ENCODE measurements around the gene TTC39C.
"Not testable (repeated sequence)": the region's sequence is repeated elsewhere in the genome, so short reads cannot be mapped to it uniquely, and the experiment has no call there.

The TTC39C gene

DNA sequence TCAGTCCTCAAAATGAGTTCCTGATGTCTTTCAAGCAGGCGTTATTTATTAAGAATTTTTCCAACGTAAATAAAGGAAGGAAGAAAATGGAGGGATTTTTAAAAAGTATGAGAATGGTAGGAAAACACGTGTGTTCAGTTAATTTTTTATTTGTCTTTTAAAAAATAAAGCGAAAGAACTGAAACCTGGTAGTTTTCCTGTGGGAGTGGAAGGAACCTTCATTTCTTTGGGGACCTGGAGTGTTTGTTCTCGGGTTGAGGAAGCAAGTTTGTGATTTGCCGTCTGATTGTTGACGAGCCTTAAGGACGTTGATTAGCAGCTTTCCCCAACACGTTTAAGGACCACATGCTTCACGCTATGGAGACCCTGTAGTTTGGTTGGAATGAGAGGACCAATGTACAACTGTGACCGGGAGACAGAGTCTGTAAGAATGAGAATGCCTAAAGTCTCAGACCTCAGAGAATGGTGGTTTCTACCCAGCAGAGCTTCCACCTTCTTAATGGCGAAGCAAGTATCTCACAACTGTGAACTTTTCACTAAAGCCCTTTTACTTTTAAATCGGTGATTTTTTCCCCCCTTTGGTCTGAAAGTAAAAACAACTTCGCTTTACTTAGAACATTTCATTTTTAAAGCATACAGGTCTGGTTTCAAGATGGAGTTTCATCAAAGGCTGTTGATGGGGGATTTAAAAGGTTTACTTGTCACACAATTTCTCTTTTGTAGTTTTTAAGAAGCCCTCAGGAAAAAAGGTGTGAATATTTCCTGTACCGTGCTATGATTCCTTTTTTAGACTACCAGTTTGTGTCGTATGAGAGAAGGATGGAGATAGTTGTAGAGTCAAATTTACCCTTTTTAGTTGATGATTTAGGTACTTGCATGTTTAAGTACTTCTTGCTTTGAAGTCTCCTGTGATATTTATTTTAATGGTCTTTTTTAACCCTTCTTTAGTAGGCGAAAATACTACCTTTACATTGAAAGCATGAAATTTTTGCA, 1.4 kb downstream of the TTC39C start:
- DNase-seq (ENCODE audit: low read depth in 3 of 3, low spot score in 1 of 3), result no peak

DNA sequence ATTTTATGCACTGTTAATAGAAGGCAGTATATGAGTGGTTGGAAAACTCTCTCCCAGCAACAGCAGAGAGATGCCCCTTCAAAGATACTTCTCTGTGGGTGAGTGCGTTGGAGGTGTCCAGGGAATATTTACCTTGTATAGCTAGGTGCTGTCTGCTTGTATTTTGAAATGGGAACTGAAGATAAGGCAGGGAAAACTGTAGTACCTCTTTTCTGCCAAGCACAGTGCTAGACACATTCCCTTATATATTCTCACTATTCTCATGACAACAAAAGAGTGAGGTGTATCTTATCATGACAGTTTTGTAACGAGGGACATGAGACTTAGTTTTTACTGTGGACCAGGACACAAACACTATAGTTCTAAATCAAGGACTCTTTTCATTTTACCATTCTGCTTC, 2.1 kb downstream of the TTC39C start:
- DNase-seq (ENCODE audit: low read depth in 3 of 3, low spot score in 1 of 3), result no peak

DNA sequence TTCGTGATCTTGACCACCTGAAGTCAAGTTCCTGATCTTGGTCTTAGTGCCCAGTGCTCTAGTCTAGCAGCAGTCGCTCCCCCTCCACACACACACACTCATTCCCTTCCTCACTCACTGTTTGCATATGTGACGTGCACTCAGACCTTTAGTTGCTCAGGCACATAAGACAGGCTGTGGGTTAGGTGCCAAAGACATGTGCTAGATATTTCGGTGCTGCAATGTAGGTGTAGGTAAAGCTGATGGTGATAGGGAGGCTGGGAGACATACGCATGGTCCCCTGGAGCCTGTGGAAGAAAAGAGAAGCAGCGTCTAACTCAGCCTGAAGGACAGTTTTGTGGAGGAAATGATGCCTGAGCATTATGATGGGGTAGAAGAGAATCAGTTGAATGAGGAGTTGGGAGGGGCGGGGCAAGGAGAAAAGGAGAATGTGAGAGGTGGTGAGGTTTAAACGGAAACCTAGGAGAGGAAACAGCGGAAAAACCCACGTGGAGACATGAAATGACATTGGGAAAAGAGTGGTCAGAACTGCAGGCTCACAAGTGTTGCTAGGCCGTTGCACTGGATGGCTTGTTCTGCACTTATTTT, 3.8 kb downstream of the TTC39C start:
- no peak for DNase-seq (ENCODE audit: low read depth in 3 of 3, low spot score in 1 of 3)

DNA sequence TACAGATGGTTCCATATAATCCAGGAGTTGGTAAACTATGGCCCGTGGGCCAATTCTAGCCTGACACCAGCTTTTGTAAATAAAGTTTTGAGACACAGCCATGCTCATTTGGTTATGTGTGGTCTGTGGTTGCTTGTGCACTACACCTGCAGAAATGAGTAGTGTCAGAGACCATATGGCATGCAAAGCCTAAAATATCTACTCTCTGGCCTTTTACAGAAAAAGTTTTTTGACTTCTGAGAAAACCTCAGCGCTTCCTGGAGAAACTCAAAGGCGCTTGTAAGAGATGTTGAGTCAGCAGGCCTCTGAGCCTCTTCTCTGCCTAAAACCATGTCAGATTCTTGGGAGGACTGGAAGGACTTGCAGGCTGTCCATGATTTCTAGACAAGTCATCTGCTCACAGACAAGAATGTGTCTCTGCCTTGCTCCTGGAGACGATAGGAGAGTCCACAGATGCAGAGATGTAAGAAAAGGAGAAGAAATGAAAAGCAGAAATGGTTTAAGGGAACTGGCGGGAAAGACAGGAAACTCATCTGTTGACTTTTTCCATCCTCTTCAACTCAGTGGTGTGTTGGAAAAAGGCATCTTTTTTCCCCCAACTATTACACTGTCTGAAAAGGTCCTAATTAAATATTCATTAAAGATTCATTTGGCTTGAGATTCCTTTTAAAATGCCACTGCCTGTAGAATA, 5.2 kb downstream of the TTC39C start:
- no peak for DNase-seq (ENCODE audit: low read depth in 3 of 3, low spot score in 1 of 3)

DNA sequence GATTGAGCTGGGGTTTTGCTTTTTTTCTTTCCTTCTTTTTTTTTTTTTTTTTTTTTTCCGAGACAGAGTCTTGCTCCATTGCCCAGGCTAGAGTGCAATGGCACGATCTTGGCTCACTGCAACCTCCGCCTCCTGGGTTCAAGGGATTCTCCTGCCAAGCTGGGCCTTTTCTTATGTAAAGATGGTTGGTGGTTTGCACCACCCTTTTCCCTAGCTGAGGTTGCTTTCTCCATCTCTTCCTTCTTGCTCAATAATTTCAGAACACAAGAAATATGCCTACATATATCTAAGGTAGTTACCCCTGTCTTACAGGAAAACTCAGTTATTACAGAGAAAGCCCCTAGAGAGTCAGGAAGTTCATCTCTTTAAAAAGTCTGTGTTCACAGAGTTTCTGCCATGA, 7.0 kb downstream of the TTC39C start:
- DNase-seq (ENCODE audit: low read depth in 3 of 3, low spot score in 1 of 3), result no peak

DNA sequence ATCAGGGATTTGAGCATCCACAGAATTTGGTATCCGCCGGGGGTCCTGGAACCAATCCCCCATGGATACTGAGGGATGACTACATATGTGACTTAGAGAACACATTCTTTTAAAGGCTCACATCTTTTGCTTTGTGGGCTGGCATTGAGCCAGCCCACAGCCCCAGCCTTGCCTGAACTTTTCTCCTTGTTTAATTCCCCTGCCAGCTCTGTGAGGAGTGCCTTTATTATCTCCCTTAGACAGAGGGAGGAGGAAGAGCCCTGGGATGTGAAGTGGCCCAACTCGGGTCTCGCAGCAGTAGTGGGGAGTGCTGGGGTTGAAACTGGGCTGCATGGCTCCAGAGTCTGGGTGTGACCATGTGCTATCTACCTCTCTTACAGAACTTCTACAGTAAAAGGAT, 7.6 kb downstream of the TTC39C start:
- no peak for DNase-seq (ENCODE audit: low read depth in 3 of 3, low spot score in 1 of 3)

DNA sequence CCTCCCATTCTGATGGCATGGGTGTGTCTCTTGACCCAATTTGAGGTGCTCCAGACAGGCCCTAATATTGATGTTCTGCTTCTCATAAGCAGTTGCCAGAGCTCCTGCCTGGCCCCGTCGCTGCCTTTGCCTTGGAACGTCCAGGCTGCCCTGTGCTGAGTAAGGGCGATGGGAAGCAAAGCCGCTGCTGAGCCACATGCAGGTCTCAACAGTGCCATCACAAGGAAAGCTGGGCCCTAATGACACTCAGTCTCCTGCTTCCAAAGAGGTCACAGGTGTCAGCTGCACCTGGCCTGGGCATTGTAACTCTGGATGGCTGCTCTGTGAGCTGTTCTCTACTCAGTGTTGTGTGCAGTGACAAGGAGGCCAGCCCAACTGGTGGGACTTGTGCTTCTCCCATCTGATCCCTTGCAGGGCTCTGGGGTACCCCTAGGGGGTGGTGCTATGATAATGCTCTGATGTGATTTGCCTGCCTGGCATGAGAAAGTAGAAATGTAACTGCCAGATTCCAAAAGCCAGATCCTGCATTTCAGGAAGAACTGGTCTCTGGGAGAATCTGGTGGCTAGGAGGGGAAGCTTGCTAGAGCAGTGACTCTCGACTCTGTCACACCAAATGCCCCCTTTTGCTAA, 8.7 kb downstream of the TTC39C start:
- no peak for DNase-seq (ENCODE audit: low read depth in 3 of 3, low spot score in 1 of 3)

DNA sequence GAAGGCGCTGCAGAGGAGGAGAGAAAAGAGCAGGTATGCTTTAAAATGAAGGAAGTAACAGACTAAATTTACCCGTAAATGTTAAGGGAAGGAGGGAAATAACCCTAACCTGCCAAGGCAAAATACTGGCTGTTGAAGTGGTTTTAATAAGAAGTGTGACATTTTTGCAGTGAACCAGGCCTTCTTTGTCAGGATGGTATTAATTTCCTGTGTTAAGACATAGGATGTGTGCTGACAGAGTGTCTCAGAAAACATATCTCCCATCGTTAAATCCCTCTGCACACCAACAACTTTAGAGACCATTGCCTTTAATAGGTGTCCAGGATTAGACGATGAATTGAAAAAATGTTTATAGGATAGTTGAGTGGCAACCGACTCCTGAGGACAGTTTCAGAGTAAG, 9.9 kb downstream of the TTC39C start:
- no peak for DNase-seq (ENCODE audit: low read depth in 3 of 3, low spot score in 1 of 3)

DNA sequence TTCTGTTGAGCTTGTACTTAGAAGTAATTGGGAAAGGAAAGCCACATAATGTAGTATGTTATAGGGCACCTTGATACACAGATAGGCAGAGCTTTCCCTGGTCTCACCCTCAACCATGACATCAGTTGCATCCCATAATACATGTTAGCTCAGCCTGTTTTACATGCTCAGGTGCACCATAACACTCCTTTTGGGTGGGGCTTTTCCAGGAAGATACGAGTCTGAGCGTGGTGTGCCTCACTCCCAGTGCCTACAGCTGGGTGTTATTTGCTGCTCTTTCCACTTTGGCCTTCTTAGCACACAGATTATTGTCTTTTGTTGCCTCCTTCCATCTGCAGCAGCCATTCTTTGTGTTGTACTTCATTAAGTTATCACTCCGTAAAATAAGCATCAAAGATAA, 11.9 kb downstream of the TTC39C start:
- DNase-seq (ENCODE audit: low read depth in 3 of 3, low spot score in 1 of 3), result no peak

DNA sequence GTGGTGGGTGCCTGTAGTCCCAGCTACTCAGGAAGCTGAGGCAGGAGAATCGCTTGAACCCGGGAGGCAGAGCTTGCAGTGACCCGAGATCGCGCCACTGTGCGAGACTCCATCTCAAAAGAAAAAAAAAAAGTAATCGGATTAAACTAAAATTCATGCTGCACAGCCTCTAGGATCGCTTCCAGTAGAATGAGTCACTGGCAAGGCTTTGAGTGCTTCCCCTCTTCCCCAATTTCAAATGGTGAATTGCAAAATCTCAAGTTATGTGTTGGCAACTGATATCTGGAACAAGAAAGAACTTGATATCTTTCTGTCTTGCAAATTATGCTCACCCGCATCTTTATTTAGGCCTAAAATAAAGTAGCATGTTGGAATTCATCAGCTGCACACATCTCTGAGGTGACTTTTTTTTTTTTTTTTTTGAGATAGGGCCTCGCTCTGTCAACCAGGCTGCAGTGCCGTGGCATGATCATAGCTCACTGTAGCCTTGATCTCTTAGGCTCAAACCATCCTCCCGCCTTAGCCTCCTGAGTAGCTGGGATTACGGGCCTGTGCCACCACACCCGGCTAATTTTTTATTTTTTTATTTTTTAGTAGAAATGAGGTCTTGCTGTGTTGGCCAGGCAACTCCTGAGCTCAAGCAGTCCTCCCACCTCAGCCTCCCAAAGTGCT, 12.7 kb downstream of the TTC39C start:
- DNase-seq (ENCODE audit: low read depth in 3 of 3, low spot score in 1 of 3), result no peak

DNA sequence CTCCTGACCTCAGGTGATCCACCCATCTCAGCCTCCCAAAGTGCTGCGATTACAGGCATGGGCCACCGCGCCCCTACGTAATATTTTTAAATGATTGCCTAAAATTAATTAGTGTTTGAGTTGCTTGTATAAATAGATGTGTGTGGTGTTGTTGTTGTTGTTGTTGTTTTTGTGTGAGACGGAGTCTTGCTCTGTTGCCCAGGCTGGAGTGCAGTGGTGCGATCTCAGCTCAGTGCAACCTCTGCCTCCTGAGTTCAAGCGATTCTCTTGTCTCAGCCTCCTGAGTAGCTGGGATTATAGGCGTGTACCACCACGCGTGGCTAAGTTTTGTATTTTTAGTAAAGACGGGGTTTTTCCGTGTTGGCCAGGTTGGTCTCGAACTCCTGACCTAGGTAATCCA, 14.4 kb downstream of the TTC39C start:
- not testable (repeated sequence) for DNase-seq (ENCODE audit: low read depth in 3 of 3, low spot score in 1 of 3)

DNA sequence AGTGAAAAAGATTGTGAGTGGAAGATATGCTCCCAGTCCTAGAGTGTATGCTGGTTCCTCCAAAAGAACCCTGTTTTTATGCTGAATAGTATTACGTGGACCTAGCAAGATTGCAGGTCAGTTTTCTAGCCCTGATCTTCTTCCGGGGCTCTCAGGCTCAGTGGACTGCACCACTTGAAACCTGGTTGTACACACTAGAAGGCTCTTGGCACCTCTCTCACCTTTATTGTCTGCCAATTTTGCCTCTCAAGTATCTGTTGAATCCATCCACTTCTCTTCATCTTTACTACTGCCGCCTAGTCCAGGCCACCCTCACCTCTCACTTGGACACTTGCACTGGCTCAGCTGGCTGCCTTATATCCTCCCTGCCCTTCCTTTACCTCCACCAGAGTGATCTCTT, 16.8 kb downstream of the TTC39C start:
- no peak for DNase-seq (ENCODE audit: low read depth in 3 of 3, low spot score in 1 of 3)

DNA sequence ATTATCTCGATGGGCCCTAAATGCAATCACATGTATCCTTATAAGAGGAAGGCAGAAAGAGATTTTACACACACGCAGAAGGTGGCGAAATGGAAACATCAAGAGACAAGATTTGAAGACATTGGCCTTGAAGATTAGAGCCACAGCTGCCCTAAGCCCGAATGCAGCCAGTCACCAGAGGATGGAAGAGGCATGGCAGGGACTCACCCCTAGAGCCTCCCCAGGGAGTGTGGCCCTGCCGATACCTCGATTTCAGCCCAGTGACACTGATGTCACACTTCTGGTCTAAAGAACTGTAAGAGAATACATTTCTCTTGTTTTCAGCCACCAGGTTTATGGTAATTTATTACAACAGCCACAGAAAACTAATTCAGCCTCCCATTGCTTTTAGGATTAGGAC, 17.4 kb downstream of the TTC39C start:
- no peak for DNase-seq (ENCODE audit: low read depth in 3 of 3, low spot score in 1 of 3)

DNA sequence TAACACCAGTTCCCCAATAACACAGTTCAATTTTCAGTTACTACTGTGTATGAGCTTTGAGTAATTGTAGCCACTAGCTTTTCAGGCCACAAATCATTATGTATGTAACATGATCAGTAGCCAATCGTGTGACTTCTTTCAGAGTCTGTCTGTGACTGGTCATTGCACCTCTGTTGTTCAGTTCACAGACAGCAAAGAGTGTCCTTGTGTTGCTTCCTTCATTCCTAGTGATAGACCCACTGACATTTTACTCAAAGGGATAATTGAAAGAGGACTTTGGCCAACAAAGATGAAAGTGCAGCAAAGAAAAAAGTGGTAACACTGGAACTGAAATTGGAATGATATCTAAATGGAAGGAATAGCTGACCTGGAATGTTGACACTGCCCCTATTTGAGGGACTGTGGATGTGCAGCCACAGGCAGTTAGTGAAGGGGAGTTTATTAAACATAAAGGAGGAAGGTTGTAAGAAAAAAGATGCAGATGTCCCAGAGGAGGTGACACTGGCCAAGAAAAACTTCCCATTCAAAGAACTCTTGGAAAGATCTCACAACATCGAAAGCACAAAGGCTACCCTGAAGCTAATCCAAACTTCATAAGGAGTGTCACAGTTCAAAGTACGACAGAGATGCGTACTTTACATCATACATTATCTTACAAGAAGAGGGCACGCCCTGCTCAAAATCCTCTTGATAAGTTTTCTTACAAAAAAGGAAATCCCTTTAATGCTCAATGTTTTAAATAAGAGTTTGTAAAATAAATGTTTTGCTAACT, 19.3 kb downstream of the TTC39C start:
- no peak for DNase-seq (ENCODE audit: low read depth in 3 of 3, low spot score in 1 of 3)

DNA sequence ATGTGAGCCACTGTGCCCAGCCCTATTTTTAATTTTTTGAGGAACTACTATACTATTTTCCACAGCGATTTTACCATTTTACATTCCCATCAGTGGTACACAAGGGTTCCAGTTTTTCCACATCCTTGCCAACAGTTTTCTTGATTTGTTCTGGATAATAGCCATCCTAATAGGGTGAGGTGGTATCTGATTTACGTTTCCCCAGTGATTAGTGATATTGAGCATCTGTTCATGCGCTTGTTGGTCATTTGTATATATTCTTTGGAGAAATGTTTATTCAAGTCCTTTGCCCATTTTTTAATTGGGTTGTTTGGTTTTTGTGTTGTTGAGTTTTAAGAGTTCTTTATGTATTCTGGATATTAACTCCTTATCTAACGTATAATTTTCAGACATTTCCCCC, 20.8 kb downstream of the TTC39C start:
- DNase-seq (ENCODE audit: low read depth in 3 of 3, low spot score in 1 of 3), result no peak

DNA sequence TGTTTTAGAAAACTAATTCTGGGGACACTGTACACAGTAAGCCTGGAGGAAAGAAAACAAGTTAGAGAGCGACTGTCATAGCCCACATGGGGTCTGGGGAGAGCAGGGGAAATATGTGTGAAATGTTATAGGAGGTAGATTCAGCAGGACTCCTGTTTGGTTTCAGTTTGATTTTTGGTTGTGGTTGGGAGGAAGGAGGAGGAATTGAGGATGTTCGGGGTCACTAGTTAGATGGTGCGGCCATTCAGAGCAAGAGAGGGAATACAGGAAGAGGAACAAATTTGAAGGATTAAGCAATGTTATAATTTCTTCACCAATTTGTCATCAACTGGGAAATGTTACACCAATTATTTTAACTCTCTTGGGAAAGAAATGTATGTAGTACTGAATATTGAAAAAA, 25.1 kb downstream of the TTC39C start:
- DNase-seq (ENCODE audit: low read depth in 3 of 3, low spot score in 1 of 3), result no peak

DNA sequence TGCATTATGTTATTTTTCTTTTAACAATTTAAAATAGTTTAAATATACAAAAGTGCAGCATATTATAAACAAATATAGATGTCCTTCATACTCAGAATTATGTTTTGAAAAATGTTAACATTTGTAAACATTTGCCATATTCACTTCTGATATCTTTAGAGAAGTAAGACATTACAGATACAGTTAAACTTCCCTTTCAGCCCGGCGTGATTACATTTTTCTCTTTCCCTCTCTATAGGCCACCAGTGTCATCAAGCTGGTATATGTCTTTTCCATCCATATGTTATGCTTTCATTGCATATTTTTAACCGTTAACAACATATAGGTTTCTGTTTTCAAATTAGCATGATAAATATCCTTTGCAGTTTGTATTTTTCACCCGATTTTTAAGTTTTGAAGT, 27.1 kb downstream of the TTC39C start:
- no peak for DNase-seq (ENCODE audit: low read depth in 3 of 3, low spot score in 1 of 3)

DNA sequence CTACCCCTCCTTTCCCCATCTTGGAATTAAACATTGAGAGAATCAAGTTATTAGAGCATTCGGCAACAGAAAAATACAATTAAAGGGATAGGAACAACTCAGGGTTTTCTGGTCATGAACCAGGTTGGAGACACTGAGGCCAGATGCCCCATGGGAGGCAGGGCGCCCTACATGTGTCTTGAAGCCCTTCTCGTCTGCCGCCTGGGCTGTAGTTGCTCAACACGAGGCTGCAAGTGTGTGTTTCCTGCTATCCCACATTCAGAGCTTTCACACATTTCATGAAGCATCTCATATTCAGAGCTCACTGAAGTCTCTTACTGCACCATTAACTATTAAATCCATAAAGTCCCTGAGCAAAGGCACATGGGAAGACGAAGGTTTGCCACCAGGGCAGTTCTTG, 28.8 kb downstream of the TTC39C start:
- DNase-seq (ENCODE audit: low read depth in 3 of 3, low spot score in 1 of 3), result no peak

DNA sequence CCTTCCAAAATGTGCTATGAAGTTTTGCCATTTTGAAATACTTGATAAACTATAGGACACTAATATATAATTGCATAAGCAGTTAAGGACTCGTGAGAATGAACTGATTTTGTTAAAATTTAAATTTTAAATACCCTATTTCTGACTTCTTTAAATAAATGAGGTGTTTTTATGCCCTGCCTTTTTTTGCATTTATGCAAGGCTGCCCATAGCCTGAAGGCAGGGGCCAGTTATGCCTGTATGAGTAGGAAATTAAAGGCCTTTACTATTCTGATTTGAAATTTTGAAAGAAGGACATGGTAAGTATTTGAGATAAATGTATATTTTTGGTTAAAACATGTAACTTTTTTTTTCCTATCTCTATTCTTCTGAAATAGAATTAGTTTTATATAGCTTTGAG, 33.7 kb downstream of the TTC39C start:
- no peak for DNase-seq (ENCODE audit: low read depth in 3 of 3, low spot score in 1 of 3)

DNA sequence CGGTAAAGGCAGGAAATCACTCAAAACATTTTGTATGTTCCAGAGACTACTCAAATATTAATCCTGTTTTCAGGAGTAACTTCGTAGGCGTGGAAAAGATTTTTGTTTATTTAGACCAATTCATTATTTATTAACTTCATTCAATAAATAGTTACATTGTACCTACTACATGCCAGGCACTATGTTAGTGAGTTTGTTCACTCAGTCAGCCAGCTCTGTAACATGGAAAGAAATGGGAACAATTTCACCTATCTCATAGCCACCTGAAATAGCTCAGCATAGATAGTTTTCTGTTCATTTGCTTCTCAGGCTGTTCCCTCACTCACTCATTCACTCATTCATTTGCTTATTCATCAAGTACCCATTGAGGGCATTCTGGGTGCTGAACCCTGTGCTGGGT, 34.6 kb downstream of the TTC39C start:
- DNase-seq (ENCODE audit: low read depth in 3 of 3, low spot score in 1 of 3), result no peak

All from stimulated activated CD4-positive, alpha-beta T cell treated with anti-CD3 and anti-CD28 coated beads, TNF-alpha, amount 100 ng/mL, for 1 hour (primary cell).